ENCODE results near the gene PPP1R15A.
"Not testable (repeated sequence)": the region's sequence is repeated elsewhere in the genome, so short reads cannot be mapped to it uniquely, and the experiment has no call there.

The PPP1R15A gene

DNA sequence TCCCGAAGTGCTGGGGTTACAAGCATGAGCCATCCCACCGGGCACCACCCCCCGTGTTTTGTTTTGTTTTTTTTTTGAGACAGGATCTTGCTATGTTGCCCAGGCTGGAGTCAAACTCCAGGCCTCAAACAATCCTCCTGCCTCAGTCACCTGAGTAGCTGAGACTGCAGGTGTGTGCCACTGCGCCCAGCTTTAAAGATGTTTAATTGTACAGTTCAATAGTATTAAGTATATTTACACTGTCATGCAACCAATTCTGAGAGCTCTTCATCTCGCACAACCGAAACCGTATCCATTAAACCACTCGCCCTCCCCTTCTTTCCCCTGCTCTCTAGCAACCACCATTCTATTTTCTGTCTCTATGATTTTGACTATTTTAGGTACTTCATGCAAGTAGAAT, 43.5 kb downstream of the PPP1R15A start:
- DNase-seq (ENCODE audit: low spot score): no peak

DNA sequence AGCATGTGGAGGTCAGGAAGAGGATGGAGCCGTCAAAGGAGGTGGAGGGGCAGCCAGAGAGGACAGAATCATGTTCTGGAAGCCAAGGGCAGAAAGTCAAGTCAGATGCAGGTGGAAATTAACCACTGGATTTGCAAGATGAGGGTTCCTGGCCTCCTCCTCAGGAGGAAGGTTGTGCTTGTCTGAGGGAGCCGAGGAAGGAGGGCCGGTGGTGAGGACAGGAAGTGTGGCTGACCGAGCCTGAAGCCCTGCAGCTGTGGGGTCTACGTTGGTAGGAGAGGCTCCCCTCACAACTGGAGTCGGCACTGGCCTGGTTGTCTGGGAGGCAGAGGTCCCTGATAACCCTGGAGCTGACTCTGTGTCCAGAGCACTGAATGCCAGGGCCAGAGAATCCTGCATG, 45.9 kb downstream of the PPP1R15A start:
- DNase-seq (ENCODE audit: low spot score): no peak

DNA sequence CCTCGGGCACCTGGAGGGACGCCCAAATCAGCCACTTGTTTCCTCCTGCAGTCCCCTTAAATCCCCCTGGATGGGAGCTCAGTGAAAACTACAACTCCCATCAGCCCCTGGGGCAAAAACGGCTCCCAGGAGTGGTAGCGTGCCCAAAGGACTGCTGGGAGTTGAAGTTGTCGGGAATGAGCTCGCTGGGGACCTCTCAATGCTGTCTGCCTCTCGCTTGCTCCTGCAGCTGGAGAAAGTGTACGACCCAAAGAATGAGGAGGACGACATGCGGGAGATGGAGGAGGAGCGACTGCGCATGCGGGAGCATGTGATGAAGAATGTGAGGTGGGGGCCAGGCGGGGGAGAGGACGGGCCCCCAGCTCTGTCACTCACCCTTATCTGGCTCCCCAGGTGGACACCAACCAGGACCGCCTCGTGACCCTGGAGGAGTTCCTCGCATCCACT, 46.6 kb downstream of the PPP1R15A start:
- no peak for DNase-seq (ENCODE audit: low spot score)

DNA sequence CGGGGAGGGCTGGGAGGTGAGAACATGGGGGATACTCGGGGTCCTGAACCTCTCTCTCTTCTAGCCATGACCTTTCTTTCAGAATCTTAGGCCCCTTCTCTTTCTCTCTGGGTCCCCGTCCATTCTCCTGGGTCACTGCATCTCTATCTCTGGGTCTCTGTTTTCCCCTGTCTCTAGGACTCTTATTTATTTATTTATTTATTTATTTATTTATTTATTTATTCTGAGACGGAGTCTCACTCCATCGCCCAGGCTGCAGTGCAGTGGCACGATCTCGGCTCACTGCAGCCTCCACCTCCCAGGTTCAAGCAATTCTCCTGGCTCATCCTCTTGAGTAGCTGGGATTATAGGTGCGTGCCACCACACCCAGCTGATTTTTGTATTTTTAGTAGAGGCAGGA, 47.0 kb downstream of the PPP1R15A start:
- DNase-seq (ENCODE audit: low spot score): not testable (repeated sequence)

DNA sequence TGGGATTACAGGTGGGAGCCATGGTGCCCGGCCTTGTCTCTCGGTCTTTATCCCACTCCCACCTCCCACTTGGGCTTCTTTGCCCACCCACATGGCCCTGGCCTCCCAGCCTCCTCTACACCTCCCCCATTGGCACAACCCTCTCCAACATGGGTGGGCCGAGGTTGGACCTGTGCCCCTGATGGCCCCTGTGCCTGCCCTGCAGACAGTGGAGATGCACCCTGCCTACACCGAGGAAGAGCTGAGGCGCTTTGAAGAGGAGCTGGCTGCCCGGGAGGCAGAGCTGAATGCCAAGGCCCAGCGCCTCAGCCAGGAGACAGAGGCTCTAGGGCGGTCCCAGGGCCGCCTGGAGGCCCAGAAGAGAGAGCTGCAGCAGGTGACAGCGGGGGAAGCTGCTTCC, 48.7 kb downstream of the PPP1R15A start:
- DNase-seq (ENCODE audit: low spot score): no peak

DNA sequence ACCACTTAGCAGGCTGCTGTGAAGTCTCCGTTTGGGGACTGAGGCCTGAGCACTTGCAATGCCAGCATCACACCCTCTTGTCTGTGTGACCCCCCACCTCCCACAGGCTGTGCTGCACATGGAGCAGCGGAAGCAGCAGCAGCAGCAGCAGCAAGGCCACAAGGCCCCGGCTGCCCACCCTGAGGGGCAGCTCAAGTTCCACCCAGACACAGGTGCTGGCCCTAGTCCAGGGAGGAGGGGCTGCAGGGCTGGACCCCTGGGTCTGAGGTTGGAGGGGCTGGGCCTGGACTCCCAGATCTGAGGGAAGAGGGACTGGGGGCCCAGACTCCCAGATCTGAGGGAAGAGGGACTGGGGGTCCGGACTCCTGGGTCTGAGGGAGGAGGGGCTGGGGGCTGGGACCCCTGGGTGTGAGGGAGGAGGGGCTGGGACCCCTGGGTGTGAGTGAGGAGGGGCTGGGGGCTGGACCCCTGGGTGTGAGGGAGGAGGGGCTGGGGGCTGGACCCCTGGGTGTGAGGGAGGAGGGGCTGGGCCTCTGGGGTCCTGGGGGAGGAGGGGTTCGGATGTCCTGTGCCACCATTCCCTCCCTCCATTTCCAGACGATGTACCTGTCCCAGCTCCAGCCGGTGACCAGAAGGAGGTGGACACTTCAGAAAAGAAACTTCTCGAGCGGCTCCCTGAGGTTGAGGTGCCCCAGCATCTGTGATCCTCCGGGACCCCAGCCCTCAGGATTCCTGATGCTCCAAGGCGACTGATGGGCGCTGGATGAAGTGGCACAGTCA, 49.7 kb downstream of the PPP1R15A start:
- no peak for DNase-seq (ENCODE audit: low spot score)

DNA sequence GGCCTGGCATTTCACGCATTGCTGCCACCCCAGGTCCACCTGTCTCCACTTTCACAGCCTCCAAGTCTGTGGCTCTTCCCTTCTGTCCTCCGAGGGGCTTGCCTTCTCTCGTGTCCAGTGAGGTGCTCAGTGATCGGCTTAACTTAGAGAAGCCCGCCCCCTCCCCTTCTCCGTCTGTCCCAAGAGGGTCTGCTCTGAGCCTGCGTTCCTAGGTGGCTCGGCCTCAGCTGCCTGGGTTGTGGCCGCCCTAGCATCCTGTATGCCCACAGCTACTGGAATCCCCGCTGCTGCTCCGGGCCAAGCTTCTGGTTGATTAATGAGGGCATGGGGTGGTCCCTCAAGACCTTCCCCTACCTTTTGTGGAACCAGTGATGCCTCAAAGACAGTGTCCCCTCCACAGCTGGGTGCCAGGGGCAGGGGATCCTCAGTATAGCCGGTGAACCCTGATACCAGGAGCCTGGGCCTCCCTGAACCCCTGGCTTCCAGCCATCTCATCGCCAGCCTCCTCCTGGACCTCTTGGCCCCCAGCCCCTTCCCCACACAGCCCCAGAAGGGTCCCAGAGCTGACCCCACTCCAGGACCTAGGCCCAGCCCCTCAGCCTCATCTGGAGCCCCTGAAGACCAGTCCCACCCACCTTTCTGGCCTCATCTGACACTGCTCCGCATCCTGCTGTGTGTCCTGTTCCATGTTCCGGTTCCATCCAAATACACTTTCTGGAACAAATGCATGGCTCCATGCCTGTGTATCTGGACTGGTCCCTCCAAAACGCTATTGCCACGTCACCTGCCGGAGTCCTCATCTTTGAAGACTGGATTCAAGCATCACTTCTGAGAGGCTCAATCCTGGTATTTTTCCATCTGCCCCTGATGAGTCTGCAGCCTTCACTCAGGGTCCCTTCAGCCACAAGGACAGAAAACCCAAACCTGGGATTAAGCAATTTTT, 50.6 kb downstream of the PPP1R15A start:
- DNase-seq (ENCODE audit: low spot score): no peak

DNA sequence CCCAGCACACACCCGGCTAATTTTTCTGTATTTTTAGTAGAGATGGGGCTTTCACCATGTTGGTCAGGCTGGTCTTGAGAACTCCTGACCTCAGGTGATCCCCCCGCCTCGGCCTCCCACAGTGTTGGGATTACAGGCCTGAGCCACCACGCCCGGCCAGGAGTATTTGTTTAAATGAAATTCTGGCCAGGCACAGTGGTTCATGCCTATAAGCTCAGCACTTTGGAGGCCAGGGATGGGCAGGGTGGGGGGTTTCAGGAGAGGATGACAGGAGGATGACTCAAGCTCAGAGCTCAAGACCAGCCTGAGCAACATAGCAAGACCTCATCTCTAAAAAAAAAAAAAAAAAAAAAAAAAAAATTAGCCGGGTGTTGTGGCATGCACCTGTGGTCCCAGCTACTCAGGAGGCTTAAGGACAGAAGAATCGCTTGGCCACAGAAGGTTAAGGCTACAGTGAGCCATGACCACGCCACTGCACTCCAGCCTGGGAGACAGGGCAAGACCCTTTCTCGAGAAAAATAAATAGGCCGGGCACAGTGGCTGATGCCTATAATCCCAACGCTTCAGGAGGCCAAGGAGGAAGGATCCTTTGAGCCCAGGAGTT, 53.1 kb downstream of the PPP1R15A start:
- peak; percentile 95 for DNase-seq (ENCODE audit: low spot score)
